Measurements from ENCODE around the gene FIBCD1. TPM values are rescaled to one million over a fixed set of nuclear protein-coding genes. Genes with fewer than 3 reads are reported as not detected.
A peak's percentile ranks its signal among the peaks of the same experiment; 100 is the strongest.

The FIBCD1 gene
- total RNA-seq, 1 experiment from 2014 or later, result 6.6 TPM

DNA sequence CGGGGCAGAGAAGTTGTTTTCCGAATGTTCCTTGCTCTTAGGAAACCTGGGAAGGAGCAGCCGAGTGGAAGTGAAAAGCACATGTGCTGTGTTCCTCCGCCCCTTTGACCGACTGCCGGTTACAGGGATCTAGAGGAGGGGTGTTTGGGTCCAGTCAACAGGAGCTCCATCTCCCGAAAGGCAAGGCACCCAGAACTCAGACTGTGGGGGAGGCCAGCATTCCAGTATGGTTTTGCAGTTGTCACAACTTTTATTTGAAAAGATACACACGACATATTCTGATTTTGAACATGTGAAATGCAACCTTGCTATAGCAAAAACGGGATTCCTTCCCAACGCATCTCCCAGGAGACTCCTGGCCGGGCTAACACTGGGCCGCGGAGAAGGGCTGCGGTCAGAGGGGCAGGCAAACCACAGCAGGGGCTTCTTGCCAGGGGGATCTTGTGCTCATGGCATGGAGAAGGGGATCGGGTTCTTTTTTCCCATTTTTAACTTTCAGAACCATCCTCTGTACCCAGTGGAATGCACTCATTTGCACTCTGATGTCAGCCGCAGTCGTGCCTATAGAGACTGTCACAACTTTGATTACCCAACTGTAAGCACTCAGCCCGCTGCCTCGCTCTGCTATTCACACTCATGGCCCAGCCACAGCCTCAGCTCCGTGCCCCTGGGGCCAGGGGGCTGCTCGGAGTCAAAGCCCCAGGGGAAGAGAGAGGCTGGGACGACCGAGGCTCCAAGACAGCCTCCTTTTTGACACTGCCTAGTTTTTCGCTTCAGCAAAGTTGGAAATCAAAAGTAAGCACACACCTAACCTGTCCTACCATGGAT is 46.4 kb downstream of the FIBCD1 start:
- peak overlapping the region; percentile 36; the same call in 1 of the 2 replicates for H3K27ac Mint-ChIP-seq
- no peaks in the 10 kb centered on the region for H3K27me3 Mint-ChIP-seq (ENCODE audit: low read depth)
- ATAC-seq (no peak), DNase-seq (ENCODE audit: low spot score) (no peak)
- TF ChIP-seq, protein P1, sequence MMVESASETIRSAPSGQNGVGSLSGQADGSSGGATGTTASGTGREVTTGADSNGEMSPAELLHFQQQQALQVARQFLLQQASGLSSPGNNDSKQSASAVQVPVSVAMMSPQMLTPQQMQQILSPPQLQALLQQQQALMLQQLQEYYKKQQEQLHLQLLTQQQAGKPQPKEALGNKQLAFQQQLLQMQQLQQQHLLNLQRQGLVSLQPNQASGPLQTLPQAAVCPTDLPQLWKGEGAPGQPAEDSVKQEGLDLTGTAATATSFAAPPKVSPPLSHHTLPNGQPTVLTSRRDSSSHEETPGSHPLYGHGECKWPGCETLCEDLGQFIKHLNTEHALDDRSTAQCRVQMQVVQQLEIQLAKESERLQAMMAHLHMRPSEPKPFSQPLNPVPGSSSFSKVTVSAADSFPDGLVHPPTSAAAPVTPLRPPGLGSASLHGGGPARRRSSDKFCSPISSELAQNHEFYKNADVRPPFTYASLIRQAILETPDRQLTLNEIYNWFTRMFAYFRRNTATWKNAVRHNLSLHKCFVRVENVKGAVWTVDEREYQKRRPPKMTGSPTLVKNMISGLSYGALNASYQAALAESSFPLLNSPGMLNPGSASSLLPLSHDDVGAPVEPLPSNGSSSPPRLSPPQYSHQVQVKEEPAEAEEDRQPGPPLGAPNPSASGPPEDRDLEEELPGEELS (CRISPR knock-in tag; IDR thresholded peaks at IDR 0.05), result no peak
- TF ChIP-seq, protein P2, sequence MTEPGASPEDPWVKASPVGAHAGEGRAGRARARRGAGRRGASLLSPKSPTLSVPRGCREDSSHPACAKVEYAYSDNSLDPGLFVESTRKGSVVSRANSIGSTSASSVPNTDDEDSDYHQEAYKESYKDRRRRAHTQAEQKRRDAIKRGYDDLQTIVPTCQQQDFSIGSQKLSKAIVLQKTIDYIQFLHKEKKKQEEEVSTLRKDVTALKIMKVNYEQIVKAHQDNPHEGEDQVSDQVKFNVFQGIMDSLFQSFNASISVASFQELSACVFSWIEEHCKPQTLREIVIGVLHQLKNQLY (CRISPR knock-in tag; IDR thresholded peaks at IDR 0.05), result no peak
- TF ChIP-seq ESRRA (CRISPR knock-in tag; IDR thresholded peaks at IDR 0.05; ENCODE audit: borderline replicate concordance), result no peak
- TF ChIP-seq ZNF121 (CRISPR knock-in tag; IDR thresholded peaks at IDR 0.05), result no peak
- TF ChIP-seq, protein P3, sequence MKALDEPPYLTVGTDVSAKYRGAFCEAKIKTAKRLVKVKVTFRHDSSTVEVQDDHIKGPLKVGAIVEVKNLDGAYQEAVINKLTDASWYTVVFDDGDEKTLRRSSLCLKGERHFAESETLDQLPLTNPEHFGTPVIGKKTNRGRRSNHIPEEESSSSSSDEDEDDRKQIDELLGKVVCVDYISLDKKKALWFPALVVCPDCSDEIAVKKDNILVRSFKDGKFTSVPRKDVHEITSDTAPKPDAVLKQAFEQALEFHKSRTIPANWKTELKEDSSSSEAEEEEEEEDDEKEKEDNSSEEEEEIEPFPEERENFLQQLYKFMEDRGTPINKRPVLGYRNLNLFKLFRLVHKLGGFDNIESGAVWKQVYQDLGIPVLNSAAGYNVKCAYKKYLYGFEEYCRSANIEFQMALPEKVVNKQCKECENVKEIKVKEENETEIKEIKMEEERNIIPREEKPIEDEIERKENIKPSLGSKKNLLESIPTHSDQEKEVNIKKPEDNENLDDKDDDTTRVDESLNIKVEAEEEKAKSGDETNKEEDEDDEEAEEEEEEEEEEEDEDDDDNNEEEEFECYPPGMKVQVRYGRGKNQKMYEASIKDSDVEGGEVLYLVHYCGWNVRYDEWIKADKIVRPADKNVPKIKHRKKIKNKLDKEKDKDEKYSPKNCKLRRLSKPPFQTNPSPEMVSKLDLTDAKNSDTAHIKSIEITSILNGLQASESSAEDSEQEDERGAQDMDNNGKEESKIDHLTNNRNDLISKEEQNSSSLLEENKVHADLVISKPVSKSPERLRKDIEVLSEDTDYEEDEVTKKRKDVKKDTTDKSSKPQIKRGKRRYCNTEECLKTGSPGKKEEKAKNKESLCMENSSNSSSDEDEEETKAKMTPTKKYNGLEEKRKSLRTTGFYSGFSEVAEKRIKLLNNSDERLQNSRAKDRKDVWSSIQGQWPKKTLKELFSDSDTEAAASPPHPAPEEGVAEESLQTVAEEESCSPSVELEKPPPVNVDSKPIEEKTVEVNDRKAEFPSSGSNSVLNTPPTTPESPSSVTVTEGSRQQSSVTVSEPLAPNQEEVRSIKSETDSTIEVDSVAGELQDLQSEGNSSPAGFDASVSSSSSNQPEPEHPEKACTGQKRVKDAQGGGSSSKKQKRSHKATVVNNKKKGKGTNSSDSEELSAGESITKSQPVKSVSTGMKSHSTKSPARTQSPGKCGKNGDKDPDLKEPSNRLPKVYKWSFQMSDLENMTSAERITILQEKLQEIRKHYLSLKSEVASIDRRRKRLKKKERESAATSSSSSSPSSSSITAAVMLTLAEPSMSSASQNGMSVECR (CRISPR knock-in tag; IDR thresholded peaks at IDR 0.05; ENCODE audit: borderline replicate concordance), result no peak
- TF ChIP-seq SP1 (CRISPR knock-in tag; conservative IDR thresholded peaks at IDR 0.05), result no peak
- TF ChIP-seq, protein P4, sequence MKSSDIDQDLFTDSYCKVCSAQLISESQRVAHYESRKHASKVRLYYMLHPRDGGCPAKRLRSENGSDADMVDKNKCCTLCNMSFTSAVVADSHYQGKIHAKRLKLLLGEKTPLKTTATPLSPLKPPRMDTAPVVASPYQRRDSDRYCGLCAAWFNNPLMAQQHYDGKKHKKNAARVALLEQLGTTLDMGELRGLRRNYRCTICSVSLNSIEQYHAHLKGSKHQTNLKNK (CRISPR knock-in tag; IDR thresholded peaks at IDR 0.05), result no peak
- no peak for TF ChIP-seq ZNF416 (CRISPR knock-in tag; IDR thresholded peaks at IDR 0.05)
- no peak for TF ChIP-seq ZNF219 (CRISPR knock-in tag; IDR thresholded peaks at IDR 0.05; ENCODE audit: borderline replicate concordance)
- TF ChIP-seq, protein P5, sequence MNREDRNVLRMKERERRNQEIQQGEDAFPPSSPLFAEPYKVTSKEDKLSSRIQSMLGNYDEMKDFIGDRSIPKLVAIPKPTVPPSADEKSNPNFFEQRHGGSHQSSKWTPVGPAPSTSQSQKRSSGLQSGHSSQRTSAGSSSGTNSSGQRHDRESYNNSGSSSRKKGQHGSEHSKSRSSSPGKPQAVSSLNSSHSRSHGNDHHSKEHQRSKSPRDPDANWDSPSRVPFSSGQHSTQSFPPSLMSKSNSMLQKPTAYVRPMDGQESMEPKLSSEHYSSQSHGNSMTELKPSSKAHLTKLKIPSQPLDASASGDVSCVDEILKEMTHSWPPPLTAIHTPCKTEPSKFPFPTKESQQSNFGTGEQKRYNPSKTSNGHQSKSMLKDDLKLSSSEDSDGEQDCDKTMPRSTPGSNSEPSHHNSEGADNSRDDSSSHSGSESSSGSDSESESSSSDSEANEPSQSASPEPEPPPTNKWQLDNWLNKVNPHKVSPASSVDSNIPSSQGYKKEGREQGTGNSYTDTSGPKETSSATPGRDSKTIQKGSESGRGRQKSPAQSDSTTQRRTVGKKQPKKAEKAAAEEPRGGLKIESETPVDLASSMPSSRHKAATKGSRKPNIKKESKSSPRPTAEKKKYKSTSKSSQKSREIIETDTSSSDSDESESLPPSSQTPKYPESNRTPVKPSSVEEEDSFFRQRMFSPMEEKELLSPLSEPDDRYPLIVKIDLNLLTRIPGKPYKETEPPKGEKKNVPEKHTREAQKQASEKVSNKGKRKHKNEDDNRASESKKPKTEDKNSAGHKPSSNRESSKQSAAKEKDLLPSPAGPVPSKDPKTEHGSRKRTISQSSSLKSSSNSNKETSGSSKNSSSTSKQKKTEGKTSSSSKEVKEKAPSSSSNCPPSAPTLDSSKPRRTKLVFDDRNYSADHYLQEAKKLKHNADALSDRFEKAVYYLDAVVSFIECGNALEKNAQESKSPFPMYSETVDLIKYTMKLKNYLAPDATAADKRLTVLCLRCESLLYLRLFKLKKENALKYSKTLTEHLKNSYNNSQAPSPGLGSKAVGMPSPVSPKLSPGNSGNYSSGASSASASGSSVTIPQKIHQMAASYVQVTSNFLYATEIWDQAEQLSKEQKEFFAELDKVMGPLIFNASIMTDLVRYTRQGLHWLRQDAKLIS (CRISPR knock-in tag; IDR thresholded peaks at IDR 0.05; ENCODE audit: borderline replicate concordance), result no peak
- TF ChIP-seq, protein P6, sequence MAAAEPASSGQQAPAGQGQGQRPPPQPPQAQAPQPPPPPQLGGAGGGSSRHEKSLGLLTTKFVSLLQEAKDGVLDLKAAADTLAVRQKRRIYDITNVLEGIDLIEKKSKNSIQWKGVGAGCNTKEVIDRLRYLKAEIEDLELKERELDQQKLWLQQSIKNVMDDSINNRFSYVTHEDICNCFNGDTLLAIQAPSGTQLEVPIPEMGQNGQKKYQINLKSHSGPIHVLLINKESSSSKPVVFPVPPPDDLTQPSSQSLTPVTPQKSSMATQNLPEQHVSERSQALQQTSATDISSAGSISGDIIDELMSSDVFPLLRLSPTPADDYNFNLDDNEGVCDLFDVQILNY (CRISPR knock-in tag; IDR thresholded peaks at IDR 0.05), result no peak
- no peak for TF ChIP-seq ZNF317 (CRISPR knock-in tag; IDR thresholded peaks at IDR 0.05; ENCODE audit: borderline replicate concordance, low read depth)
- TF ChIP-seq MXD4 (CRISPR knock-in tag; IDR thresholded peaks at IDR 0.05; ENCODE audit: borderline replicate concordance), result no peak
- TF ChIP-seq ETV6 (CRISPR knock-in tag; IDR thresholded peaks at IDR 0.05), result no peak
- TF ChIP-seq, protein P7, sequence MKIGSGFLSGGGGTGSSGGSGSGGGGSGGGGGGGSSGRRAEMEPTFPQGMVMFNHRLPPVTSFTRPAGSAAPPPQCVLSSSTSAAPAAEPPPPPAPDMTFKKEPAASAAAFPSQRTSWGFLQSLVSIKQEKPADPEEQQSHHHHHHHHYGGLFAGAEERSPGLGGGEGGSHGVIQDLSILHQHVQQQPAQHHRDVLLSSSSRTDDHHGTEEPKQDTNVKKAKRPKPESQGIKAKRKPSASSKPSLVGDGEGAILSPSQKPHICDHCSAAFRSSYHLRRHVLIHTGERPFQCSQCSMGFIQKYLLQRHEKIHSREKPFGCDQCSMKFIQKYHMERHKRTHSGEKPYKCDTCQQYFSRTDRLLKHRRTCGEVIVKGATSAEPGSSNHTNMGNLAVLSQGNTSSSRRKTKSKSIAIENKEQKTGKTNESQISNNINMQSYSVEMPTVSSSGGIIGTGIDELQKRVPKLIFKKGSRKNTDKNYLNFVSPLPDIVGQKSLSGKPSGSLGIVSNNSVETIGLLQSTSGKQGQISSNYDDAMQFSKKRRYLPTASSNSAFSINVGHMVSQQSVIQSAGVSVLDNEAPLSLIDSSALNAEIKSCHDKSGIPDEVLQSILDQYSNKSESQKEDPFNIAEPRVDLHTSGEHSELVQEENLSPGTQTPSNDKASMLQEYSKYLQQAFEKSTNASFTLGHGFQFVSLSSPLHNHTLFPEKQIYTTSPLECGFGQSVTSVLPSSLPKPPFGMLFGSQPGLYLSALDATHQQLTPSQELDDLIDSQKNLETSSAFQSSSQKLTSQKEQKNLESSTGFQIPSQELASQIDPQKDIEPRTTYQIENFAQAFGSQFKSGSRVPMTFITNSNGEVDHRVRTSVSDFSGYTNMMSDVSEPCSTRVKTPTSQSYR (CRISPR knock-in tag; IDR thresholded peaks at IDR 0.05), result no peak
- no peak for TF ChIP-seq SMAD3 (CRISPR knock-in tag; IDR thresholded peaks at IDR 0.05; ENCODE audit: borderline replicate concordance)
- peaks cover 8% of the 10 kb centered on the region; the same call in 1 of the 2 replicates for H3K36me3 Mint-ChIP-seq
- CTCF ChIA-PET, result interaction anchor here (0.6 to 8.4 kb wide), 16 partner anchors 19 to 192 kb away, joined by 3 to 69 read pairs (median 4); no protein-coding TSS in a partner anchor
- H3K4me3 Mint-ChIP-seq, result no peak overlapping the region
- POLR2A ChIA-PET, result interaction anchor here (0.5 to 1.0 kb wide), 2 partner anchors 21 to 72 kb away, joined by 3 read pairs; no protein-coding TSS in a partner anchor
- no peaks in the 10 kb centered on the region for H3K9me3 Mint-ChIP-seq
- no peaks in the 10 kb centered on the region for H3K4me1 Mint-ChIP-seq
